Loucy (cell line): ENCODE results near the gene MBP.

Source experiments
- H2AFZ ChIP-seq: fragments of 200-600 bp; sonication (generic); 2 replicates; pipeline ENCODE4 v1.6.0; 2016; ENCODE audit warnings: antibody characterized with exemption, mild to moderate bottlenecking, low read length, moderate library complexity
- H3F3A ChIP-seq: fragments of 200-600 bp; 2 replicates; pipeline ENCODE4 v1.6.0; 2016; ENCODE audit warnings: antibody characterized with exemption, low read depth, mild to moderate bottlenecking
- H3K27me3 ChIP-seq: fragments of 200-600 bp; sonication (generic); 2 replicates; pipeline ENCODE4 v1.6.1; 2014; ENCODE audit warnings: low read length, mild to moderate bottlenecking; ENCODE audit not compliant: insufficient read depth, poor library complexity, severe bottlenecking
- H3K36me3 ChIP-seq: fragments of 200-600 bp; sonication (generic); 2 replicates; pipeline ENCODE4 v1.6.1; 2016; ENCODE audit warnings: low read length; ENCODE audit not compliant: insufficient read depth
- H3K4me1 ChIP-seq: fragments of 200-600 bp; sonication (generic); 2 replicates; pipeline ENCODE4 v1.5.1; 2014; ENCODE audit warnings: low read length, mild to moderate bottlenecking; ENCODE audit not compliant: insufficient read depth, poor library complexity, severe bottlenecking
- H3K4me2 ChIP-seq: fragments of 200-600 bp; sonication (generic); 2 replicates; pipeline ENCODE4 v1.6.0; 2014; ENCODE audit warnings: antibody characterized with exemption, low read length, low read depth, mild to moderate bottlenecking; ENCODE audit not compliant: poor library complexity, severe bottlenecking
- H3K4me3 ChIP-seq: fragments of 200-600 bp; sonication (generic); 2 replicates; pipeline ENCODE4 v1.5.1; 2014; ENCODE audit warnings: low read length, mild to moderate bottlenecking, mixed read lengths; ENCODE audit not compliant: poor library complexity, severe bottlenecking
- H3K79me2 ChIP-seq: fragments of 200-600 bp; sonication (generic); 2 replicates; pipeline ENCODE4 v1.6.1; 2014; ENCODE audit warnings: low read length; ENCODE audit not compliant: insufficient read depth
- H3K9ac ChIP-seq: fragments of 200-600 bp; sonication (generic); 2 replicates; pipeline ENCODE4 v1.6.0; 2014; ENCODE audit warnings: mild to moderate bottlenecking, low read depth, low read length, moderate library complexity; ENCODE audit not compliant: poor library complexity, severe bottlenecking
- H3K9me2 ChIP-seq: fragments of 200-600 bp; sonication (generic); replicated peaks from 2 replicates; pipeline ENCODE4 v1.6.1; 2016; ENCODE audit warnings: low read depth, low read length, mixed read lengths
- H3K9me3 ChIP-seq: fragments of 200-600 bp; sonication (generic); 2 replicates; pipeline ENCODE4 v1.6.1; 2014; ENCODE audit warnings: mild to moderate bottlenecking, antibody characterized with exemption, low read length, low read depth; ENCODE audit not compliant: insufficient read depth
- H4K20me1 ChIP-seq: fragments of 200-600 bp; sonication (generic); 2 replicates; pipeline ENCODE4 v1.6.0; 2014; ENCODE audit warnings: antibody characterized with exemption, low read length, mild to moderate bottlenecking; ENCODE audit not compliant: insufficient read depth, poor library complexity, severe bottlenecking
- CTCF ChIP-seq: fragments of 200-600 bp; sonication (generic); conservative IDR thresholded peaks from 2 replicates; pipeline ENCODE4 v1.5.1; 2014; ENCODE audit warnings: mild to moderate bottlenecking, antibody characterized with exemption, low read length
- EZH2phosphoT487 ChIP-seq: fragments of 200-600 bp; IDR thresholded peaks from 2 replicates; pipeline ENCODE4 v1.6.1; 2018; ENCODE audit warnings: antibody characterized with exemption, mild to moderate bottlenecking, moderate library complexity, borderline replicate concordance

MBP gene

GRCh38 chr18:77114415-77115191, 18.0 kb downstream of the MBP start:
- Histone ChIP-seq H3K79me2 (peaks cover 32% of the 10 kb centered on the region; the same call in 1 of the 2 replicates), H4K20me1 (no peaks in the 10 kb centered on the region), H3F3A (peaks cover 21% of the 10 kb centered on the region), H3K4me1 (peaks cover 89% of the 10 kb centered on the region), H3K9me3 (no peaks in the 10 kb centered on the region), H3K36me3 (no peaks in the 10 kb centered on the region), H3K4me2 (peak overlapping the region; percentile 50), H3K27me3 (no peaks in the 10 kb centered on the region), H2AFZ (no peak overlapping the region), H3K4me3 (peak overlapping the region; percentile 20), H3K9me2 (no peaks in the 10 kb centered on the region), H3K9ac (peak overlapping the region; percentile 80)
- no peak for TF ChIP-seq EZH2phosphoT487
- TF ChIP-seq CTCF = no peak

DNA sequence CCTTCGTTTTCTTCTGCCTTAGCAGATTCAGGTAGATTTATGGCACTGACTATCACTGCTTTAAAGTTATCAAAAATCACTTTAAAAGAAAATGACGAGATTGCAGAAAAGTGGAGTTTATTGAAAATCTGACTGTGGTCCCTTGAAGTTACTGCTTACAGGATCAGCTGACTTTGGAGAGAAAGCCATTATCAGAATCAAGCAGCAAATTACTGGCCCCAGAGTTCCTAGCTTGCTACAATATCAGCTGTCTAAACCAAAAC, 18.5 kb downstream of the MBP start:
- H3K36me3 ChIP-seq = no peaks in the 10 kb centered on the region

GRCh38 chr18:77113361-77114151, 19.0 kb downstream of the MBP start:
- no peaks in the 10 kb centered on the region for H4K20me1 ChIP-seq
- H2AFZ ChIP-seq = no peak overlapping the region
- no peaks in the 10 kb centered on the region for H3K9me3 ChIP-seq
- H3K9ac ChIP-seq = peak overlapping the region; percentile 80
- TF ChIP-seq CTCF (no peak), EZH2phosphoT487 (no peak)
- H3K27me3 ChIP-seq = no peaks in the 10 kb centered on the region
- no peaks in the 10 kb centered on the region for H3K9me2 ChIP-seq
- peak overlapping the region; percentile 50 for H3K4me2 ChIP-seq
- peaks cover 89% of the 10 kb centered on the region for H3K4me1 ChIP-seq
- H3K4me3 ChIP-seq = peak overlapping the region; percentile 20
- peaks cover 22% of the 10 kb centered on the region; the same call in 1 of the 2 replicates for H3K79me2 ChIP-seq
- peaks cover 21% of the 10 kb centered on the region for H3F3A ChIP-seq
- H3K36me3 ChIP-seq = no peaks in the 10 kb centered on the region

More for the DNA sequence above, 18.5 kb downstream of the MBP start:
- H3K4me3 ChIP-seq = peak overlapping the region; percentile 20
- no peaks in the 10 kb centered on the region for H3K9me3 ChIP-seq
- no peaks in the 10 kb centered on the region for H4K20me1 ChIP-seq
- no peaks in the 10 kb centered on the region for H3K27me3 ChIP-seq
- TF ChIP-seq EZH2phosphoT487 (no peak), CTCF (no peak)
- H2AFZ ChIP-seq = no peak overlapping the region
- peaks cover 21% of the 10 kb centered on the region for H3F3A ChIP-seq
- H3K9ac ChIP-seq = peak overlapping the region; percentile 80
- peaks cover 27% of the 10 kb centered on the region; the same call in 1 of the 2 replicates for H3K79me2 ChIP-seq
- H3K4me1 ChIP-seq = peaks cover 89% of the 10 kb centered on the region
- H3K4me2 ChIP-seq = peak overlapping the region; percentile 50
- H3K9me2 ChIP-seq = no peaks in the 10 kb centered on the region
